Lung (tissue), 11 donors: ENCODE data around the gene CCR5AS.

Experiments used
- ATAC-seq: fragments of 200-7000 bp; cut with Tn5 transposase; one replicate; pipeline ENCODE4 v1.9.1; 2020; ENCODE audit warnings: moderate number of reproducible peaks; ENCODE audit not compliant: insufficient read depth, low FRiP score
- DNase-seq, 3 donors: peaks; one replicate each; pipeline ENCODE4 v3.0.0-alpha.2; 2013 to 2017
- H3K27ac ChIP-seq, 2 donors: one replicate each; pipeline ENCODE4 v1.5.1; 2013; ENCODE audit warnings: mild to moderate bottlenecking in 2 of 2, moderate library complexity in 2 of 2, control low read depth in 1 of 2, inconsistent platforms in 1 of 2, low read depth in 1 of 2, low read length in 1 of 2
- H3K27me3 ChIP-seq, 3 donors: one replicate each; pipeline ENCODE4 v1.5.1; 2013; ENCODE audit warnings: low read length in 2 of 3; ENCODE audit not compliant: control insufficient read depth in 3 of 3, insufficient read depth in 3 of 3
- H3K36me3 ChIP-seq, 4 donors: one replicate each; pipeline ENCODE4 v1.5.1; 2013; ENCODE audit warnings: low read length in 4 of 4, mild to moderate bottlenecking in 1 of 4, moderate library complexity in 1 of 4; ENCODE audit not compliant: control insufficient read depth in 4 of 4, insufficient read depth in 4 of 4
- H3K4me1 ChIP-seq, 5 donors: one replicate each; pipeline ENCODE4 v1.5.1; 2013; ENCODE audit warnings: low read length in 5 of 5, mild to moderate bottlenecking in 2 of 5, moderate library complexity in 1 of 5; ENCODE audit not compliant: control insufficient read depth in 5 of 5, insufficient read depth in 5 of 5
- H3K4me3 ChIP-seq: one replicate; pipeline ENCODE4 v1.5.1; 2013; ENCODE audit warnings: mild to moderate bottlenecking, control low read depth, moderate library complexity
- H3K9ac ChIP-seq, 2 donors: one replicate each; pipeline ENCODE4 v1.5.1; 2013; ENCODE audit warnings: low read length in 2 of 2, control low read depth in 1 of 2; ENCODE audit not compliant: insufficient read depth in 1 of 2
- H3K9me3 ChIP-seq, 4 donors: one replicate each; pipeline ENCODE4 v1.5.1; 2013; ENCODE audit warnings: low read length in 3 of 4, mild to moderate bottlenecking in 1 of 4, moderate library complexity in 1 of 4; ENCODE audit not compliant: control insufficient read depth in 4 of 4, insufficient read depth in 3 of 4
- WGBS, 2 donors: extraction: QIAGEN DNeasy Blood & Tissue Kit; methylation state at CpG; one replicate each; pipeline ENCODE4 v1.1.7; 2013; 5-methylcytosine and 5-hydroxymethylcytosine counted together
- TF ChIP-seq, protein P1 (sequence below): IDR thresholded peaks from 2 replicates; pipeline ENCODE4 v1.5.1; 2012; ENCODE audit warnings: mild to moderate bottlenecking; ENCODE audit errors: control extremely low read depth, extremely low read depth
- donor health status: control.
- donor health status: control.
- donor health status: Bipolar disorder and iron deficiency.
- donor health status: healthy.
- donor health status: DM: yes; HTN: yes; CAD: no.

CCR5AS gene

DNA sequence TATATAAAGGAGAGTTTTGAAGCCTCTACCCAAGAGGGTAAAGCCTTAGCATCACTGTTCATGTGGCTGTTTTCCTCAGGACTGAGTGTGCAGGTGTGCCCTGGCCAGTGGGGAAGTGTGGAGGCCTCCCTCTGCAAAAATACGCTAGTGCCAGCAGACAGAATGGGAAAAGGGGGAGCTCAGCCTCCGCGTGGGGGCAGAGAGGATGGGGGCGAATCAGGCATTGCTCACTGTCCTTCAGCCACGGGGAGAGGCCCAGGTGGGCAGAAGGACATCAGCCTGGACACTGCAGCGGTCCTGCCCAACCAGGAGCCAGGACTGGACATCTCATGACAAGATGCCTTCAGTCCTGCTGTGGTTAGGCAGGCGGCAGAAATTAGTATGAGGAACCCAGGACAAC, 47.7 kb upstream of the CCR5AS start:
- Histone ChIP-seq H3K9me3 (no peaks in the 10 kb centered on the region), H3K4me3 (no peak overlapping the region), H3K36me3 (peaks cover 0 to 4% (median 0%) of the 10 kb centered on the region in 4 donors), H3K4me1 (no peaks in the 10 kb centered on the region), H3K9ac (no peak overlapping the region), H3K27me3 (peaks cover 0 to 3% (median 0%) of the 10 kb centered on the region in 3 donors), H3K27ac (no peak overlapping the region)
- no peak for DNase-seq
- TF ChIP-seq, protein P1, sequence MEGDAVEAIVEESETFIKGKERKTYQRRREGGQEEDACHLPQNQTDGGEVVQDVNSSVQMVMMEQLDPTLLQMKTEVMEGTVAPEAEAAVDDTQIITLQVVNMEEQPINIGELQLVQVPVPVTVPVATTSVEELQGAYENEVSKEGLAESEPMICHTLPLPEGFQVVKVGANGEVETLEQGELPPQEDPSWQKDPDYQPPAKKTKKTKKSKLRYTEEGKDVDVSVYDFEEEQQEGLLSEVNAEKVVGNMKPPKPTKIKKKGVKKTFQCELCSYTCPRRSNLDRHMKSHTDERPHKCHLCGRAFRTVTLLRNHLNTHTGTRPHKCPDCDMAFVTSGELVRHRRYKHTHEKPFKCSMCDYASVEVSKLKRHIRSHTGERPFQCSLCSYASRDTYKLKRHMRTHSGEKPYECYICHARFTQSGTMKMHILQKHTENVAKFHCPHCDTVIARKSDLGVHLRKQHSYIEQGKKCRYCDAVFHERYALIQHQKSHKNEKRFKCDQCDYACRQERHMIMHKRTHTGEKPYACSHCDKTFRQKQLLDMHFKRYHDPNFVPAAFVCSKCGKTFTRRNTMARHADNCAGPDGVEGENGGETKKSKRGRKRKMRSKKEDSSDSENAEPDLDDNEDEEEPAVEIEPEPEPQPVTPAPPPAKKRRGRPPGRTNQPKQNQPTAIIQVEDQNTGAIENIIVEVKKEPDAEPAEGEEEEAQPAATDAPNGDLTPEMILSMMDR = no peak
- no peak for ATAC-seq
- WGBS, 2 donors = 85 to 86% methylated on average over 7 of the region's 7 CpGs

DNA sequence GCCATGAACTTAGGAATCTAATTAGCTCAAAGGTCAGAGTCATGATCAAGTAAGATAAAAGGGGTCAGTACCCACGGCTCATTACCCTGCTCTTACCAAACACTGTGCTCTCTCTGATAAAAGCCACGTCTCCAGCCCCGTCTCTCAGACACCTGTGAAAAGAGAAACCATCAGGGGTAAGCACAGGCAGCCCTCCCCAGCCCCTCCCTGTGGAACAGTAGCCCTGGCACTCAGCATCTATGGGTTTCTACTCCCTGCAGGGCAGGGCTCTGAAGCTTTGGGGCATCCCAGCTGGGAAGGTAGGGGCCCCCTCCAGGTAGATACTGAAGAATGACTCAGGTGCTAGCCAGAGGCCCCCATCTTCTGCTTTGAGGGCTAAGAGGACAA, 47.3 kb upstream of the CCR5AS start:
- no peaks in the 10 kb centered on the region for H3K9me3 ChIP-seq
- H3K27ac ChIP-seq = no peak overlapping the region
- peaks cover 0 to 4% (median 0%) of the 10 kb centered on the region in 4 donors for H3K36me3 ChIP-seq
- 66 to 77% methylated on average over 3 of the region's 3 CpGs for WGBS, 2 donors
- no peaks in the 10 kb centered on the region for H3K4me1 ChIP-seq
- TF ChIP-seq, protein P1 = no peak
- H3K9ac ChIP-seq = no peak overlapping the region
- H3K27me3 ChIP-seq = peaks cover 0 to 3% (median 0%) of the 10 kb centered on the region in 3 donors
- DNase-seq = no peak
- ATAC-seq = no peak
- H3K4me3 ChIP-seq = no peak overlapping the region

DNA sequence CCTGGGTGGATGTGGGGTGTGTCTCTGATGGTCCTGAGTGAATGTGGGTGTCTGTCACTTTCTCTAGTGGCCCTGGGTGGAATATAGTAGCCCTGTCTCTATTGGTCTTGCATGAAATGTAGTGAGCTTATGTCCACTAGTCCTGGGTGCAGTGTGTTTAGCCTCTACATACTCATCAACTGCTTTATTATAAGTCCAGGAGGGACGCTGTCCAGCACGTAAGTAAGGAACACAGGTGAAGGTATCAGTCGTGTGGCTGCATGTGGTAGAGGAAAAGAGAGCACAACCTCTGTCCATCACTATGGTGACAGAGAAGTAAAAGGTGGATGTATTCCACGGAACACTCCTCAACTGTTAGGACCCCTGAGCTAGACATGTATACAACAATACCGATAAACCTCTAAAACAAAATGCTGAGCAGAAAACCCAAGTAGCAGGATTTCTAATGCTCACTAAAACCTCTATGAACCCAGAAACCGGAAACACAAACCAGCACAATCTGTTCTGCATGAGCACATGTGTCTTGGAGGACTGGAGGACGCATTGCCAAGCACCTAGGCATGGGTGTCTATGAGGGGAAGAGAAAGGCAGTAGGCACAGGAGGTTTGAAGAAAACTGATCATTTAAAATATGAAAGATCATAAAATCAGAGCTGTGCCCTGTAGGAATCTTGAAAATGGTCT, 46.8 kb upstream of the CCR5AS start:
- ATAC-seq (no peak), DNase-seq (no peak)
- no peak overlapping the region for H3K9ac ChIP-seq
- peaks cover 0 to 3% (median 0%) of the 10 kb centered on the region in 3 donors for H3K27me3 ChIP-seq
- H3K4me1 ChIP-seq = no peaks in the 10 kb centered on the region
- TF ChIP-seq, protein P1 = no peak
- H3K4me3 ChIP-seq = no peak overlapping the region
- H3K36me3 ChIP-seq = peaks cover 0 to 4% (median 0%) of the 10 kb centered on the region in 4 donors
- WGBS, 2 donors = 75 to 80% methylated on average over 7 of the region's 7 CpGs
- no peaks in the 10 kb centered on the region for H3K9me3 ChIP-seq
- no peak overlapping the region for H3K27ac ChIP-seq
